DOHH2 (cell line): ENCODE measurements around the gene C19orf25.

Source experiments
- H3F3A ChIP-seq: fragments of 200-600 bp; sonication (generic), shearing (Covaris generic); 2 replicates; pipeline ENCODE4 v1.6.0; 2016; ENCODE audit warnings: antibody characterized with exemption, mild to moderate bottlenecking; ENCODE audit not compliant: control insufficient read depth, insufficient read depth
- H3K27ac ChIP-seq: fragments of 200-600 bp; sonication (generic); 2 replicates; pipeline ENCODE4 v1.5.1; 2014; ENCODE audit warnings: low read depth, mild to moderate bottlenecking, low read length, moderate library complexity
- H3K27me3 ChIP-seq: fragments of 200-600 bp; sonication (generic); 2 replicates; pipeline ENCODE4 v1.6.1; 2014; ENCODE audit warnings: mild to moderate bottlenecking, low read length, mixed read lengths; ENCODE audit not compliant: control insufficient read depth
- H3K36me3 ChIP-seq: fragments of 200-600 bp; sonication (generic); 2 replicates; pipeline ENCODE4 v1.6.1; 2014; ENCODE audit warnings: mild to moderate bottlenecking, low read length, moderate library complexity, mixed read lengths; ENCODE audit not compliant: control insufficient read depth
- H3K4me1 ChIP-seq: fragments of 200-600 bp; sonication (generic); 2 replicates; pipeline ENCODE4 v1.6.1; 2014; ENCODE audit warnings: mild to moderate bottlenecking, low read length, mixed read lengths; ENCODE audit not compliant: control insufficient read depth
- H3K4me2 ChIP-seq: fragments of 200-600 bp; sonication (generic); 2 replicates; pipeline ENCODE4 v1.6.0; 2014; ENCODE audit warnings: mild to moderate bottlenecking, low read length, moderate library complexity
- H3K4me3 ChIP-seq: fragments of 200-600 bp; sonication (generic); 2 replicates; pipeline ENCODE4 v1.5.1; 2014; ENCODE audit warnings: mild to moderate bottlenecking, low read length, mixed read lengths
- H3K79me2 ChIP-seq: fragments of 200-600 bp; sonication (generic); 2 replicates; pipeline ENCODE4 v1.6.1; 2014; ENCODE audit warnings: mild to moderate bottlenecking, low read length, mixed read lengths; ENCODE audit not compliant: control insufficient read depth
- H3K9me2 ChIP-seq: fragments of 200-600 bp; sonication (generic); replicated peaks from 2 replicates; pipeline ENCODE4 v1.6.1; 2014; ENCODE audit warnings: mild to moderate bottlenecking, low read length, mixed read lengths; ENCODE audit not compliant: control insufficient read depth
- H3K9me3 ChIP-seq: fragments of 200-600 bp; sonication (generic); 2 replicates; pipeline ENCODE4 v1.6.1; 2014; ENCODE audit warnings: antibody characterized with exemption, low read length, mixed read lengths; ENCODE audit not compliant: control insufficient read depth, insufficient read depth
- H4K20me1 ChIP-seq: fragments of 200-600 bp; sonication (generic); 2 replicates; pipeline ENCODE4 v1.6.0; 2014; ENCODE audit warnings: low read depth, mild to moderate bottlenecking, antibody characterized with exemption, low read length, moderate library complexity; ENCODE audit not compliant: control insufficient read depth, insufficient read depth
- CTCF ChIP-seq: fragments of 200-600 bp; sonication (generic); IDR thresholded peaks from one replicate; pipeline ENCODE4 v1.5.1; 2014; ENCODE audit warnings: antibody characterized with exemption, mild to moderate bottlenecking, low read depth, low read length; ENCODE audit not compliant: poor library complexity, severe bottlenecking
- EZH2phosphoT487 ChIP-seq: fragments of 200-600 bp; sonication (generic); IDR thresholded peaks from 2 replicates; pipeline ENCODE4 v1.6.1; 2017; ENCODE audit warnings: borderline replicate concordance, mild to moderate bottlenecking, antibody characterized with exemption, low read length, moderate library complexity, mixed read lengths

The C19orf25 gene

DNA sequence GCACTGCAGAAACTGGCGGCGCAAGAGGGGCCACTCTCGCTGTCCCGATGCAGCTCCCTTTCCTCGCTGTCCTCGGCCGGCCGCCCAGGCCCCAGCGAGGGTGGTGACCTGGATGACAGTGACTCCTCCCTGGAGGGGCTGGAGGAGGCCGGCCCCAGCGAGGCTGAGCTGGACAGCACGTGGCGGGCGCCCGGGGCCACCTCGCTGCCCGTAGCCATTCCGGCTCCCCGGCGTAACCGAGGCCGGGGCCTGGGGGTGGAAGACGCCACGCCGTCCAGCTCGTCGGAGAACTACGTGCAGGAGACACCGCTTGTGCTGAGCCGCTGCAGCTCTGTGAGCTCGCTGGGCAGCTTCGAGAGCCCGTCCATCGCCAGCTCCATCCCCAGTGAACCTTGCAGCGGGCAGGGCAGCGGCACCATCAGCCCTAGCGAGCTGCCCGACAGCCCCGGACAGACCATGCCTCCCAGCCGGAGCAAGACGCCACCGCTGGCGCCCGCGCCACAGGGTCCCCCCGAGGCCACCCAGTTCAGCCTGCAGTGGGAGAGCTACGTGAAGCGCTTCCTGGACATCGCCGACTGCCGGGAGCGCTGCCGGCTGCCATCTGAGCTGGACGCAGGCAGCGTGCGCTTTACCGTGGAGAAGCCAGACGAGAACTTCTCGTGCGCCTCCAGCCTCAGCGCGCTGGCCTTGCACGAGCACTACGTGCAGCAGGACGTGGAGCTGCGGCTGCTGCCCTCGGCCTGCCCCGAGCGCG, 12.4 kb downstream of the C19orf25 start:
- H3K79me2 ChIP-seq: no peaks in the 10 kb centered on the region
- H3K9me2 ChIP-seq: no peaks in the 10 kb centered on the region
- no peaks in the 10 kb centered on the region for H3K9me3 ChIP-seq
- no peaks in the 10 kb centered on the region for H3F3A ChIP-seq
- no peak overlapping the region for H3K27ac ChIP-seq
- TF ChIP-seq CTCF: no peak
- TF ChIP-seq EZH2phosphoT487: no peak
- peaks cover 31% of the 10 kb centered on the region for H3K27me3 ChIP-seq
- H3K4me3 ChIP-seq: no peak overlapping the region
- no peaks in the 10 kb centered on the region for H3K36me3 ChIP-seq
- H3K4me2 ChIP-seq: no peak overlapping the region
- peaks cover 18% of the 10 kb centered on the region for H3K4me1 ChIP-seq
- 0 out of 2 replicates have a peak, but pooled peaks cover 8% of the 10 kb centered on the region for H4K20me1 ChIP-seq

DNA sequence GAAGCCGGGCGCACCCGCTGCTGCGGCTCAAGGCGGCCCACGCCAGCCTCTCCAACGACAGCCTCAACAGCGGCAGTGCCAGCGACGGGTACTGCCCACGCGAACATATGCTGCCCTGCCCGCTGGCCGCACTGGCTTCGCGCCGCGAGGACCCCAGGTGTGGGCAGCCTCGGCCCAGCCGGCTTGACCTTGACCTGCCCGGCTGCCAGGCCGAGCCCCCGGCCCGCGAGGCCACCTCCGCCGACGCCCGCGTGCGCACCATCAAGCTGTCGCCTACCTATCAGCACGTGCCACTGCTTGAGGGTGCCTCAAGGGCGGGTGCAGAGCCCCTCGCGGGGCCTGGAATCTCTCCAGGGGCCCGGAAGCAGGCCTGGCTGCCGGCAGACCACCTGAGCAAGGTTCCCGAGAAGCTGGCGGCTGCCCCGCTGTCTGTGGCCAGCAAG, 13.0 kb downstream of the C19orf25 start:
- H3K4me2 ChIP-seq: no peak overlapping the region
- H3F3A ChIP-seq: no peaks in the 10 kb centered on the region
- peaks cover 12% of the 10 kb centered on the region for H3K4me1 ChIP-seq
- no peaks in the 10 kb centered on the region for H3K9me3 ChIP-seq
- no peak overlapping the region for H3K4me3 ChIP-seq
- no peak for TF ChIP-seq CTCF
- no peak for TF ChIP-seq EZH2phosphoT487
- no peaks in the 10 kb centered on the region for H3K9me2 ChIP-seq
- H3K79me2 ChIP-seq: no peaks in the 10 kb centered on the region
- H3K36me3 ChIP-seq: no peaks in the 10 kb centered on the region
- peaks cover 25% of the 10 kb centered on the region for H3K27me3 ChIP-seq
- no peak overlapping the region for H3K27ac ChIP-seq
- 0 out of 2 replicates have a peak, but pooled peaks cover 3% of the 10 kb centered on the region for H4K20me1 ChIP-seq

- Histone ChIP-seq H3K27ac (no peak overlapping the region), H4K20me1 (no peaks in the 10 kb centered on the region), H3K4me3 (no peak overlapping the region), H3K9me2 (no peaks in the 10 kb centered on the region), H3K79me2 (no peaks in the 10 kb centered on the region), H3K4me1 (peaks cover 6% of the 10 kb centered on the region), H3K9me3 (no peaks in the 10 kb centered on the region), H3K27me3 (peaks cover 18% of the 10 kb centered on the region), H3K4me2 (no peak overlapping the region), H3K36me3 (no peaks in the 10 kb centered on the region), H3F3A (no peaks in the 10 kb centered on the region)
- TF ChIP-seq EZH2phosphoT487 (no peak), CTCF (no peak)
Observed at GRCh38 chr19:1465191-1466016, 13.6 kb downstream of the C19orf25 start.
